IMR-90 (cell line): ENCODE results near the gene THOC3. TPM values are rescaled to one million over a fixed set of nuclear protein-coding genes. Genes with fewer than 3 reads are reported as not detected.
"Not testable (repeated sequence)": the region's sequence is repeated elsewhere in the genome, so short reads cannot be mapped to it uniquely, and the experiment has no call there.

Experiments used
- ATAC-seq: fragments of 200-7000 bp; cut with Tn5 transposase; 2 replicates; pipeline ENCODE4 v1.9.1; 2020; ENCODE audit warnings: low read depth, mild to moderate bottlenecking, moderate library complexity
- Bru-seq: library from RNA; stranded (reverse); fragments of 400-500 nt; gene quantifications from one replicate; lab custom pipeline; 2021; lab: Mats Ljungman, UMichigan
- BruChase-seq, 2 experiments: library from RNA; stranded (reverse); fragments of 400-500 nt; gene quantifications; one replicate each; lab custom pipeline; 2021; lab: Mats Ljungman, UMichigan
- BruUV-seq: library from RNA; stranded (reverse); fragments of 400-500 nt; replicated peaks from 2 replicates; lab custom pipeline; 2021; lab: Mats Ljungman, UMichigan
- CTCF ChIA-PET: fragments of 300-600 bp; formaldehyde crosslinking; extraction: SDS; loops from one replicate; lab custom pipeline; 2021; ENCODE audit warnings: antibody characterized with exemption; lab: Yijun Ruan, JAX
- POLR2A ChIA-PET: fragments of 300-600 bp; sonication (Branson Sonifier 250); formaldehyde crosslinking; loops from one replicate; lab custom pipeline; 2022; ENCODE audit warnings: antibody characterized with exemption; ENCODE audit not compliant: unreplicated experiment; lab: Charles Lee
- DNase-seq: peaks from one replicate; pipeline ENCODE4 v3.0.0; 2013
- H2AFZ ChIP-seq: replicated peaks from 2 replicates; pipeline ENCODE3; 2013; ENCODE audit warnings: low read length, mild to moderate bottlenecking; ENCODE audit not compliant: poor library complexity
- H2AK5ac ChIP-seq: 2 replicates; pipeline ENCODE4 v1.6.1; 2013; ENCODE audit warnings: low read depth, low read length, inconsistent platforms
- H2AK9ac ChIP-seq: replicated peaks from 2 replicates; pipeline ENCODE3; 2013; ENCODE audit warnings: mild to moderate bottlenecking, low read depth, low read length, moderate library complexity; ENCODE audit not compliant: poor library complexity
- H2BK120ac ChIP-seq: 2 replicates; pipeline ENCODE4 v1.6.1; 2013; ENCODE audit warnings: low read depth, low read length, inconsistent platforms
- H2BK15ac ChIP-seq: 3 replicates; pipeline ENCODE4 v1.6.1; 2013; ENCODE audit warnings: low read depth, low read length, inconsistent platforms
- H2BK20ac ChIP-seq: 2 replicates; pipeline ENCODE4 v1.6.1; 2013; ENCODE audit warnings: low read depth, mild to moderate bottlenecking, inconsistent platforms, low read length, moderate library complexity
- H2BK5ac ChIP-seq: 2 replicates; pipeline ENCODE4 v1.6.1; 2013; ENCODE audit warnings: mild to moderate bottlenecking, low read depth, low read length, inconsistent platforms; ENCODE audit not compliant: poor library complexity, severe bottlenecking
- H3K14ac ChIP-seq: replicated peaks from 2 replicates; pipeline ENCODE4 v1.6.1; 2013; ENCODE audit warnings: low read depth, low read length, inconsistent platforms
- H3K18ac ChIP-seq: 2 replicates; pipeline ENCODE4 v1.6.1; 2013; ENCODE audit warnings: low read depth, low read length, control low read depth
- H3K23ac ChIP-seq: 2 replicates; pipeline ENCODE4 v1.6.1; 2013; ENCODE audit warnings: low read depth, low read length, inconsistent platforms
- H3K27ac ChIP-seq: 2 replicates; pipeline ENCODE4 v1.5.1; 2013; ENCODE audit warnings: mild to moderate bottlenecking, control low read depth, low read length; ENCODE audit not compliant: insufficient read depth
- H3K27me3 ChIP-seq: 2 replicates; pipeline ENCODE4 v1.6.1; 2013; ENCODE audit warnings: low read length; ENCODE audit not compliant: control insufficient read depth, insufficient read depth
- H3K36me3 ChIP-seq: 2 replicates; pipeline ENCODE4 v1.6.1; 2013; ENCODE audit warnings: low read length, mixed read lengths; ENCODE audit not compliant: control insufficient read depth, insufficient read depth
- H3K4ac ChIP-seq: 2 replicates; pipeline ENCODE4 v1.6.1; 2013; ENCODE audit warnings: low read depth, low read length, inconsistent platforms
- H3K4me1 ChIP-seq: 2 replicates; pipeline ENCODE4 v1.6.1; 2013; ENCODE audit warnings: low read length, mixed read lengths; ENCODE audit not compliant: control insufficient read depth, insufficient read depth
- H3K4me2 ChIP-seq: 2 replicates; pipeline ENCODE4 v1.6.1; 2013; ENCODE audit warnings: low read depth, mild to moderate bottlenecking, control low read depth, low read length, moderate library complexity
- H3K4me3 ChIP-seq: 2 replicates; pipeline ENCODE4 v1.5.1; 2013; ENCODE audit warnings: low read depth, mild to moderate bottlenecking, control low read depth, low read length, moderate library complexity; ENCODE audit not compliant: insufficient read depth
- H3K56ac ChIP-seq: 2 replicates; pipeline ENCODE4 v1.6.1; 2013; ENCODE audit warnings: low read length, inconsistent platforms; ENCODE audit not compliant: insufficient read depth; ENCODE audit errors: extremely low read depth
- H3K79me1 ChIP-seq, 2 experiments: 2 replicates each; pipeline ENCODE4 v1.6.1; 2013; ENCODE audit warnings: low read length in 2 of 2, inconsistent platforms in 1 of 2, low read depth in 1 of 2
- H3K9ac ChIP-seq: 2 replicates; pipeline ENCODE4 v1.6.1; 2013; ENCODE audit warnings: low read depth, low read length, control low read depth
- H3K9me1 ChIP-seq: 2 replicates; pipeline ENCODE4 v1.6.1; 2013; ENCODE audit warnings: low read length, inconsistent platforms; ENCODE audit not compliant: insufficient read depth
- H3K9me3 ChIP-seq: 2 replicates; pipeline ENCODE4 v1.6.1; 2013; ENCODE audit warnings: low read length; ENCODE audit not compliant: control insufficient read depth, insufficient read depth
- H4K20me1 ChIP-seq: 2 replicates; pipeline ENCODE4 v1.6.1; 2013; ENCODE audit warnings: low read length, inconsistent platforms; ENCODE audit not compliant: insufficient read depth
- H4K5ac ChIP-seq: 2 replicates; pipeline ENCODE4 v1.6.1; 2013; ENCODE audit warnings: mild to moderate bottlenecking, low read depth, low read length, control low read depth
- H4K8ac ChIP-seq, 2 experiments: 2 replicates each; pipeline ENCODE4 v1.6.1; 2013; ENCODE audit warnings: low read depth in 2 of 2, low read length in 2 of 2, control low read depth in 1 of 2, inconsistent platforms in 1 of 2
- H4K91ac ChIP-seq: 2 replicates; pipeline ENCODE4 v1.6.1; 2013; ENCODE audit warnings: low read depth, low read length, inconsistent platforms; ENCODE audit not compliant: insufficient read depth
- MXI1 ChIP-seq: IDR thresholded peaks from 2 replicates; pipeline ENCODE4 v1.6.1; 2012; ENCODE audit warnings: low read depth, mild to moderate bottlenecking, low read length, moderate library complexity, borderline replicate concordance
- WGBS, 2 experiments: methylation state at CpG; one replicate each; pipeline versions ENCODE4 v1.1.5 to v1.1.7; 2013; ENCODE audit warnings: missing lambda C conversion rate in 2 of 2; ENCODE audit not compliant: insufficient read length in 1 of 2; ENCODE audit errors: extremely low coverage in 2 of 2; 5-methylcytosine and 5-hydroxymethylcytosine counted together
- dilution Hi-C: fragments of 300-500 bp; cut with HindIII; formaldehyde crosslinking; loops from one replicate; pipeline ENCODE4 v1.14.3; 2018; ENCODE audit warnings: low sequenced_read_pairs; ENCODE audit not compliant: unreplicated experiment
- in situ Hi-C: fragments of 300-500 bp; cut with MboI; formaldehyde crosslinking; loops from 3 replicates; pipeline ENCODE4 v1.14.3; 2019; ENCODE audit warnings: low sequenced_read_pairs, inconsistent platforms, mixed read lengths
- intact Hi-C: fragments of 100-400 bp; cut with micrococcal nuclease; formaldehyde crosslinking; loops from 2 replicates; pipeline ENCODE4 v1.10.0; 2022
- long read RNA-seq: library from polyadenylated mRNA; unstranded; transcript quantifications from one replicate; pipeline ENCODE4 v2.0.0, GENCODE V29; 2021; ENCODE audit not compliant: unreplicated experiment
- polyA plus RNA-seq, 3 experiments: library from polyadenylated mRNA; depleted of rRNA; stranded (reverse); fragments of >200 nt; gene quantifications; 2 replicates each; pipeline ENCODE4 v1.2.3, GENCODE V29; 2012; ENCODE audit warnings: low replicate concordance in 1 of 3
- total RNA-seq: library from RNA; depleted of rRNA; stranded (reverse); fragments of >200 nt; gene quantifications from 2 replicates; pipeline ENCODE4 v1.2.3, GENCODE V29; 2012; rRNA removed

THOC3 gene
- total RNA-seq = 64.7 and 114 TPM in 2 replicates
- polyA plus RNA-seq (2012; rRNA removed) = 65.0 and 87.9 TPM in 2 replicates
- polyA plus RNA-seq (2012; cell fraction: cytosol; rRNA removed) = 36.1 and 51.5 TPM in 2 replicates
- polyA plus RNA-seq (2012; cell fraction: nucleus; rRNA removed; ENCODE audit: low replicate concordance) = 11.2 and 23.1 TPM in 2 replicates
- Bru-seq, nascent RNA = percentile 27 among the genes with signal in this experiment
- BruChase-seq, experiment 1, labeled RNA remaining after a 6-hour chase = percentile 29 among the genes with signal in this experiment
- percentile 29 among the genes with signal in this experiment for BruChase-seq, experiment 2, labeled RNA remaining after a 2-hour chase
- long read RNA-seq, transcript THOC3-201 (6 exons, 1,589 nt) = major isoform, 59 of 63 reads
- long read RNA-seq, partial matches to known transcripts = 0 of 63 reads
- long read RNA-seq, other reads (novel, unspliced or antisense) = 4 of 63 reads

GRCh38 chr5:175967471-175968372, at the start of gene THOC3:
Gene THOC3, minus strand, starts transcription at chr5:175968315. Its CDS starts 107 bp downstream, at chr5:175968208.
- H2AK9ac ChIP-seq, H2BK20ac ChIP-seq, H4K91ac ChIP-seq, H3K56ac ChIP-seq, in situ Hi-C loops, H4K20me1 ChIP-seq, H3K23ac ChIP-seq, H3K4ac ChIP-seq, H2BK5ac ChIP-seq, H3K27me3 ChIP-seq, H3K14ac ChIP-seq, H3K79me1 ChIP-seq, H2AK5ac ChIP-seq, H3K4me1 ChIP-seq, POLR2A ChIA-PET, dilution Hi-C loops, intact Hi-C loops, CTCF ChIA-PET, H3K18ac ChIP-seq, H3K9me1 ChIP-seq, H2BK15ac ChIP-seq, H3K9me3 ChIP-seq, BruUV-seq, H3K36me3 ChIP-seq, H2BK120ac ChIP-seq: not testable (repeated sequence)
- Histone ChIP-seq H4K8ac (peak within 1 kb of the TSS in 1 of 2 experiments; percentile 60; a peak in 2 of 4 replicates), H2AFZ (peak within 1 kb of the TSS; percentile 89), H3K4me3 (peak within 1 kb of the TSS; percentile 99), H3K27ac (peak within 1 kb of the TSS; percentile 78; the same call in 1 of the 2 replicates), H3K9ac (peak within 1 kb of the TSS; percentile 91), H3K4me2 (peak within 1 kb of the TSS; percentile 63; the same call in 1 of the 2 replicates), H4K5ac (peak within 1 kb of the TSS; percentile 63; the same call in 1 of the 2 replicates)
- peak; percentile 100 for ATAC-seq
- DNase-seq = peak; percentile 67
- peak; percentile 35; the same call in 1 of the 2 replicates for TF ChIP-seq MXI1
- WGBS, 2 experiments = no CpG with 5 or more reads among the region's 67 CpGs

GRCh38 chr5:176017324-176017723, 49.2 kb upstream of the THOC3 start:
- H3K4me2 ChIP-seq, intact Hi-C loops, H3K79me1 ChIP-seq, H4K20me1 ChIP-seq, DNase-seq, H3K4me3 ChIP-seq, H2AK9ac ChIP-seq, dilution Hi-C loops, H3K9me1 ChIP-seq, H3K4ac ChIP-seq, H2BK15ac ChIP-seq, H2BK20ac ChIP-seq, H2AFZ ChIP-seq, BruUV-seq, H4K5ac ChIP-seq, H3K9me3 ChIP-seq, CTCF ChIA-PET, H3K56ac ChIP-seq, in situ Hi-C loops, POLR2A ChIA-PET, H3K18ac ChIP-seq, H3K27ac ChIP-seq, H3K9ac ChIP-seq, H2AK5ac ChIP-seq, ATAC-seq, H3K4me1 ChIP-seq, H2BK120ac ChIP-seq, H3K14ac ChIP-seq, H4K8ac ChIP-seq, H2BK5ac ChIP-seq, H3K36me3 ChIP-seq, H4K91ac ChIP-seq, H3K27me3 ChIP-seq, H3K23ac ChIP-seq: not testable (repeated sequence)
- WGBS, 2 experiments = no CpG with 5 or more reads among the region's 4 CpGs
